GM18498 (cell line): ENCODE results near the gene CHRNE.
"Not testable (repeated sequence)": the region's sequence is repeated elsewhere in the genome, so short reads cannot be mapped to it uniquely, and the experiment has no call there.

Source experiments
- ATAC-seq: cut with Tn5 transposase; IDR thresholded peaks from one replicate; pipeline ENCODE4 v1.9.1; 2021; ENCODE audit warnings: mild to moderate bottlenecking, moderate library complexity; ENCODE audit not compliant: unreplicated experiment

The CHRNE gene

GRCh38 chr17:4908301-4908700, 5.4 kb upstream of the CHRNE start:
- no peak for ATAC-seq

DNA sequence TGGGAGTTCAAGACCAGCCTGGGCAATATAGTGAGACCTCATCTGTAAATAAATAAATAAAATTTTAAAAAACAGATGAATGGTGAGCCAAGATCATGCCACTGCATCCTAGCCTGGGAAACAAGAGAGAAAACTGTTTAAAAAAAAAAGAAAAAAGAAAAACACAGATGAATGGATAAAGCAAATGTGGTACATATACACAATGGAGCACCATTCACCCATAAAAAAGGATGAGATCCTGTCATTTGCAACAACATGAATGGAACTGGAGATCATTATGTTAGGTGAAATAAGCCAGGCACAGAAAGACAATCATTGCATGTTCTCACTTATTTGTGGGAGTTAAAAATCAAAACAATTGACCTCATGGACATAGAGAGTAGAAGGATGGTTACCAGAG, 3.7 kb upstream of the CHRNE start:
- not testable (repeated sequence) for ATAC-seq

DNA sequence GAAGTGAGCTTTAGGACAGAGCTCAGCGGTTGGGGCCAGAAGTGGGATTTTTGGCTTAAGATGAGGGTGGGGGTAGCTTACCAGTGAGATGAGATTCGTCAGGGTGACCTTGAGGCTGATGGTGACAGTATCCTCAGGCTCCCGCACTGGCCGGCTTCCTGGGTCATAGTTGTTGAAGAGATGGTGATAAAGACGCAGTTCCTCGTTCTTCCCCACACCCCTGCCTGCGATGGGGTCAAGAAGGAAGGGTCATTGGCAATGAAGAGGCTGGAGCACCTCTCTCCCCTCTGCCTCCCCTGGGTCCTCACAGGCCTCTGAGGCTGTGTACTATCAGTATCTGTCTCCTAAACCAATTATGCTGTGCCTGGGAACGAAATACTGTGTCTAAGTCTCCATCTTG, 358 bp downstream of the CHRNE start:
- ATAC-seq = no peak

- no peak for ATAC-seq
Measured at GRCh38 chr17:4901648-4902344, 1.1 kb downstream of the CHRNE start.

DNA sequence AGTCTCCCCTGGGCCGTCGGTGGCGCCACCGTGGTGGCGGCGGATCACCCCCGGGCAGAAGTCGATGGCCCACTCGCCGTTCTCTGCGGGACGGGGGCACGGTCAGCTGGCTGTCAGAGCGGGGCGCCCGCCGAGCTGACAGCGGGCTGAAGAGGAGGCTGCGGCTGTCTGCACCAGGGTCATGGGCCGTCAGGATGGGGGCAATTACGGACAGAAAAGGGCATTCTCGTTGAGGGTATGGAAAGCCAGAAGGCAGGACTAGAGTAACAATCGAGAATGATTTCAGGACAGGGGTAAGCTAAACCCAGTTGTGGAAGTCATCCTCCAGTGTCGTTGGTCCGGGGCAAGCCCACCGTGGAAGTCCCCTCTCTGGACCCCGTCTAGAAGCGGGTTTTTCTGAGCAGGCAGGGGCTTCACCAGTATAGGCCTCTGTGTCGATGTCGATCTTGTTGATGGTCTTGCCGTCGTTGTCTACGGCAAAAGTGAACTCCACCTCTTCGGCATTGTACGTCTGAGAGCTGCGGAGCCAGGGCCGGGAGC, 1.7 kb downstream of the CHRNE start:
- no peak for ATAC-seq

GRCh38 chr17:4900231-4901107, 2.4 kb downstream of the CHRNE start:
- no peak for ATAC-seq

DNA sequence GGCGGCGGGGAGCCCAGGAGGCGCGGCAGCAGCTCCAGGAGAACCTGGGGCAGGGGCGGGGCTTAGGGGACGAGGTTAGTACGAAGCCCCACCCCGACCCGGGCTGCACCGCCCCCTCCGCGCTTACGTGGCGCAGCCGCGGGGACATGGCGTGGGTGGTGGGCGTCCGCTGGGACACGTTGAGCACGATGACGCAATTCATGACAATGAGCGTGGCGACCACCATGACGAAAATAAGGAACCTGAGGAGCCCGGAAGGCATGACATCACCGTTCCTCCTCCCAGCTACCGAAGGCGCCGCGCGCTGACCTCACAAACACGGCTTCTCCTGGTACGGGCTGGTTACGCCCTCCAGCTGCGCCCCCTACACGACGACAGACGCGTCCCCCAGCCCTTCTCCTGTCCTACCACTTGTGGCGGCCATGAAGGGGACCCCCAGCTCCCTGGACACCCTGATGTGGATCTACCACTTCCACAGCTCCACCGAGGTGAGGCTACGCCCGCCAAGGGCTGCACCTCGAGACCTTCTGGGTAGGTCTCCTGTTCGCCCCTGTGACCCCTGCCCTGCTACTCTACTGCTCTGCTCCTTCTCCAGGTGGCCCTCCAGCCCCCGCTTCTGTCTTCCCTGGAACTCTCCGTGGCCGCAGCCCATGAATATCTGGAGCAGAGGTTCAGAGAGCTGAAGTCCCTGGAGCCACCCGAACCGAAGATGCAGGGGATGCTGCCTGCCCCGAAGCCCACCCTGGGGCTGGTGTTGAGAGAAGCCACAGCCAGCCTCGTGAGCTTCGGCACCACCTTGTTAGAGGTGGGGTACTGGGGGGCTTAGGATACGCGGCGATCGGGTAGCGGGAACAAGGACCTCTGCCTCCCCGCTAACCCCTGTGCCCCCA, 3.3 kb downstream of the CHRNE start, which contains the start of gene C17orf107:
TSS of gene C17orf107 (plus strand) at position 196 of the 890 bp plus-strand sequence. CDS start at position 423, 227 bp downstream.
- peak; percentile 58 for ATAC-seq

GRCh38 chr17:4898927-4899326, 4.0 kb downstream of the CHRNE start:
- ATAC-seq = peak; percentile 5

DNA sequence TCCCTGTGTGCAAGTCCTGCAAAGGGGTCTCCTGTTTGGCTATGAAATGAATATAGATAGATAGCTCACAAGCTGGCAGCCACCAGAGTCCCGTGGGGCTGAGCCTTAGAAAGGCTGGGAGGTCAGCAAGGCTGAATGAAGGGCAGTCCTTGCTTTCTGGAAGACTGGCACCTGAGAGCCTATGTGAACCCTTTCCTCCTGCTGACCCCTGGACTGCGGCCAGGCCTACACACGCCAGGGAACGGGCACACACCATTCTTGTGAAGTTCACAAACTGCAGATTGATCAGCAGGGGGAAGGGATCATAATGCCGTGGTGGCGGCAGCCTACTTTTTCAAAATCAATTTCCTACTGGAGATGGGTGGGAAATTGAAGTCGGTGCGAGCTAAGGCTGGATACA, 4.5 kb downstream of the CHRNE start:
- ATAC-seq = no peak

DNA sequence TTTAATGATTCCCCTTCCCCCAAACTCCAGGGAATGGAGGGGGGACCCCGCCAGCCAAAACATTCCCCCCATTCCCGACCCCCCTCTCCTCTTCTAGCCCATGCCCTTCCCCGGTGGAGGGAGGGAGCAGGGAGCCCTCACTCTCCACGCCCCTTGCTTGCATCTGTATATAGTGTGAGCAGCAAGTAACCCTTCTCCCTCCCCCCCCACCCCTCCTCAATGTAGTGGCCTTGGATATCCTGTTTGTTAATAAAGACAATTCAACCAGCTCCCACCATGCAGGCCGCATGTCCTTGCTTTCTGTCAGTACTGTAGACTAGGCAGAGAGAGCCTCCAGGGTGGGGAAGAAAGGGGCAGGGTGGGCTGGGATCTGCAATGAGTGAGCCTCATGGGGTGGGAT, 5.1 kb downstream of the CHRNE start:
- no peak for ATAC-seq

DNA sequence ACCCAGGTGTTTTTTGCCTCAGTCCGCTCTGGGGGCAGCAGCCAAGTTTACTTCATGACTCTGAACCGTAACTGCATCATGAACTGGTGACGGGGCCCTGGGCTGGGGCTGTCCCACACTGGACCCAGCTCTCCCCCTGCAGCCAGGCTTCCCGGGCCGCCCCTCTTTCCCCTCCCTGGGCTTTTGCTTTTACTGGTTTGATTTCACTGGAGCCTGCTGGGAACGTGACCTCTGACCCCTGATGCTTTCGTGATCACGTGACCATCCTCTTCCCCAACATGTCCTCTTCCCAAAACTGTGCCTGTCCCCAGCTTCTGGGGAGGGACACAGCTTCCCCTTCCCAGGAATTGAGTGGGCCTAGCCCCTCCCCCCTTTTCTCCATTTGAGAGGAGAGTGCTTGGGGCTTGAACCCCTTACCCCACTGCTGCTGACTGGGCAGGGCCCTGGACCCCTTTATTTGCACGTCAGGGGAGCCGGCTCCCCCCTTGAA, 5.7 kb downstream of the CHRNE start:
- no peak for ATAC-seq

DNA sequence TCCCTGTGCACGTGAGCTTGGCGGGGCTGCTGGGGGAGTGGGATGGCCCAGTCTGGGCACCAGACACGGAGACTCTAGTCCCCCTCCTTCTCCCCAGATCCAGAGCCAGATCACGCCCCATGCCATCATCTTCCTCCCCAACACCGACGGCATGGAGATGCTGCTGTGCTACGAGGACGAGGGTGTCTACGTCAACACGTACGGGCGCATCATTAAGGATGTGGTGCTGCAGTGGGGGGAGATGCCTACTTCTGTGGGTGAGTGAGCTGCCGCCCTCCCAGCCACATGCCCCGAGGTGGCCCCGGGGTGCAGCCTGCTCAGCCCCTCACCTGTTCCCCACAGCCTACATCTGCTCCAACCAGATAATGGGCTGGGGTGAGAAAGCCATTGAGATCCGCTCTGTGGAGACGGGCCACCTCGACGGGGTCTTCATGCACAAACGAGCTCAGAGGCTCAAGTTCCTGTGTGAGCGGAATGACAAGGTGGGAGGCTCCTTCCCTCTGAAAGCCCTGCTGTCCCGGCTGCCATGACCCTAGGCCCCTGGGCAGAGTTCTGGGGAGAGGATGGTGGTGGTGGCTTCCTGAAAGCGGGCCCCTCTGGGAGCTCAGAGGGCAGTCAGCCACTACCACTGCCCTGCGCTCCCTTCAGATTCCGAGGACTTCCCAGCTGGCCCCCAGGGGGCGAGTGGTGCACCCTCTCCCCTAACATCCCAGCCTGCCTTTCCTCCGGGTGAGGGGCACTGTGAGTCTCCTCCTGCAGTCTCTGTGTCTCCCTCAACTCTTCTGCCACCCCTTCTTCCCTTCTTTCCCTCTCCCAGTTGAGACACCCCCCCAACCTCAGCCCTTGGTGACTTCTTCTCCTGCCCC, 6.3 kb downstream of the CHRNE start:
- no peak for ATAC-seq

DNA sequence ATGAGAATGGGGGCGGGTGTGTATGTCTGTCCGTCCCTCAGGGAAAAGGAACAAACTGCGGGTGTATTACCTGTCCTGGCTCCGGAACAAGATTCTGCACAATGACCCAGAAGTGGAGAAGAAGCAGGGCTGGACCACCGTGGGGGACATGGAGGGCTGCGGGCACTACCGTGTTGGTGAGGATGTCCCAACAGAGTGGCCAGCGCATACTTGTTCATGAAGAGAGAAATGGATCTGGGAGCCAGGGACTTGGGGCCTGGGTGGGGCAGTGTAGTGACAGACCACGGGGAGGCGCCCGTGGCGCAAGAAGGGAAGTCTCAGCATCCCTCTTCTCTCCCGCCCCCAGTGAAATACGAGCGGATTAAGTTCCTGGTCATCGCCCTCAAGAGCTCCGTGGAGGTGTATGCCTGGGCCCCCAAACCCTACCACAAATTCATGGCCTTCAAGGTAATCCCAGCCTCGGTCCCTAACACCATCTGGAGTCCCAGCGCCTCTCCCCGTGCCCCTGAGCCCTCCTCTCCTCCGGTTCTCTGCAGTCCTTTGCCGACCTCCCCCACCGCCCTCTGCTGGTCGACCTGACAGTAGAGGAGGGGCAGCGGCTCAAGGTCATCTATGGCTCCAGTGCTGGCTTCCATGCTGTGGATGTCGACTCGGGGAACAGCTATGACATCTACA, 7.1 kb downstream of the CHRNE start:
- no peak for ATAC-seq

DNA sequence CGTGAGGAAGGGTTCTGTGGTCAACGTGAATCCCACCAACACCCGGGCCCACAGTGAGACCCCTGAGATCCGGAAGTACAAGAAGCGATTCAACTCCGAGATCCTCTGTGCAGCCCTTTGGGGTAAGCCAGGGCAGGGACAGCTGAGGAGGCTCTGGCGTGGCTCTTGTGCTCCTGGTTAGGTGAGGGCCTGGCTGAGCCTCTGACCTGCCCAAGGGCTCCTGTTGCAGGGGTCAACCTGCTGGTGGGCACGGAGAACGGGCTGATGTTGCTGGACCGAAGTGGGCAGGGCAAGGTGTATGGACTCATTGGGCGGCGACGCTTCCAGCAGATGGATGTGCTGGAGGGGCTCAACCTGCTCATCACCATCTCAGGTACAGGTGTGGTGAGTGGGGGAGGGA, 7.8 kb downstream of the CHRNE start:
- no peak for ATAC-seq

- no peak for ATAC-seq
Measured at GRCh38 chr17:4893721-4894560, 9.0 kb downstream of the CHRNE start.

DNA sequence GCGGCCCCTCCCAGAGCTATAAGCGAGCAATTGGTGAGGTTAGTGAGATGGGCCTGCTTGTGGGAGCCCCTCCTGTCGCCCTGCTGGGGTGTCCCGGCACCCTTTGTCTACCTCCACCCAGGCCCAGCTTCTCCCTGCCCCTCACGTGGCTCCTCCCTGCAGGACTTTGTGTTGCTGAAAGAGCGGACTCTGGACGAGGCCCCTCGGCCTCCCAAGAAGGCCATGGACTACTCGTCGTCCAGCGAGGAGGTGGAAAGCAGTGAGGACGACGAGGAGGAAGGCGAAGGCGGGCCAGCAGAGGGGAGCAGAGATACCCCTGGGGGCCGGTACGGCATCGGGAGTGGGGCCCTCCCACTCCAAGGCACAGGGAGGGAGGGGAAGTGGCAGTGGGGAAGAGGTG, 9.6 kb downstream of the CHRNE start:
- ATAC-seq = no peak

DNA sequence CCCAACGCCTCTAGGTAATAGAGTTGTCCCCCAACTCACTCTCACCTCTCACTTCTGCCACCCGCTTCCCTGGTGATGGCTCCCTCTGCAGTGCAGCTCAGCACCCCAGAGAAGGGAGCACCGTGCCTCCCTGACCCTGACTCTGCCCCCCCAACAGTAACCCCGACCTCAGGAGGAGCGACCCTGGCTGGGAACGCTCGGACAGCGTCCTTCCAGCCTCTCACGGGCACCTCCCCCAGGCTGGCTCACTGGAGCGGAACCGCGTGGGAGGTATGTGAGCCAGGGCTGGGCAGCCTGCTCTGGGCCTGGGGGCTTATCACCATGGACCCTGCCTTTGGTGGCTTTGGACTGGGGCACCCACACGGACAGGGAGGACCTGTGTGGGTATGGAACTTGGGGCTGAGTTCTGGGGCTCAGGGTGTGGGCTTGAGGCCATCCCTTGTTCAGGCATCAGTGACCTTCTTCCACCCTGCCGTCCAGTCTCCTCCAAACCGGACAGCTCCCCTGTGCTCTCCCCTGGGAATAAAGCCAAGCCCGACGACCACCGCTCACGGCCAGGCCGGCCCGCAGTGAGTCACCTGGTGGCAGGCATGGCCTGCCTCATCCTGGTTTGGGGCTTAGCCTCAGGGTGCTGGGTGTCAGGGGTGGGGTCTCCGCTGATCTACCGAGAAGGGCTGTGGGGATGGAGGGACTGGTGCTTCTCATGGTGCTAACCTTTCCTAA, 10.2 kb downstream of the CHRNE start:
- ATAC-seq = no peak
